RPMI8226 (cell line): Measurements from ENCODE around the gene CIB4.
"Not testable (repeated sequence)": the region's sequence is repeated elsewhere in the genome, so short reads cannot be mapped to it uniquely, and the experiment has no call there.

Experiments
- DNase-seq: peaks from one replicate; pipeline ENCODE4 v3.0.0-alpha.2; 2015

The CIB4 gene

DNA sequence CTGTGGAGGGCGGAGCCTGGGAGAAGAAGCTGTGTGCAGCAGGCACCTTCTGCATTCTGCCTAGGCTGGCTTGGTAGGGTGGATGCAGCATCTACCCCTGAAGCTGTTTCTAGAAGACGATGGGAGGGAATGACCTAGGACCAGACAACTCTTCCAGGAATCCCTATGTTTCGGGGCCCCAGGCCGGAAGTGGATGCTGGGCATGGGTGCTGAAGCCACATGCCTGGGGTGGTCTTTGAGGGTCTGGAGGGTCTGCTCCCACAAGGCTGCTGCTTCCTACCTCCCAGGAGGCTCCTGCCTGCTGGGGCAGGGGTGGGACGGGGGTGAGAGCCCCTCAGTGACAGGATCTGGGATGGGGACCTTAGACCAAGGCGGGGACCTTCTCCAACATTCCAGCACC, 61.0 kb downstream of the CIB4 start:
- DNase-seq, result no peak

- no peak for DNase-seq
Observed at GRCh38 chr2:26579723-26580040, 61.5 kb downstream of the CIB4 start.

GRCh38 chr2:26579025-26579722, 62.0 kb downstream of the CIB4 start:
- no peak for DNase-seq

DNA sequence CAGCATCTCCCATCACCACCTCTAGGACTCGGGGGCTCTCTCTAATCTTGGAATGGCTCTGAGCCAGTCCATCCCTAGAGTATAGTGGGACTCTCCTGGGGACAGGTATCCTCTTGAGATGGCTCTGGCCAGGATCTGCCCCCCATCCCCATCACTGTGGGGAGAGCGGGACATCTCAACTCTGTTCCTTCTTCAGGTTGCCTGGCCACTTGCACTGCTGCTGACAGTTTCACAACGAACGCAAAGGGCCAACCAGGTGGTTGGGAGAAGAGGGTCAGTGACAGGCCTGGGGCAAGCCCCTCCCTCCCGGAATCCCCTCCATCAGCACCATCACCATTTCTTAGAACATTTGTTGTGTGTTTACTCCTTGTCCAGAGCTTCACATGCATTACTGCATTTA, 62.6 kb downstream of the CIB4 start:
- DNase-seq, result no peak

DNA sequence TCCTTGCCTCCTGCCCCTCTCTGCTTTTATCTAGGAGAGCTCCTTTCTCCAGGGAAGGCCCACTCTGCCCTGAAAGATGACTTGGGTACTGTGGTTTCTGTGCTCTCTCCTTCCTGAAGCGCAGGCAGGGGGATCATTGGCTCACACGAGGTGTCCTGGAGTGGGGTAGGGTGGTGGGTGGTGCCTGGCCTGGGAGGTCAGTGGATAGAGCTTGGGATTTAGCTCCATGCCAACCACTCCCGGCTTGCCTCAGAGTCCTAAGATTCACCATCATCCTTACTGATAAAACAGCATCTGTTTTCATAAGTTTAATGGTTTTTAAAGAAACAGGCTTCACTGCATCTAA, 63.1 kb downstream of the CIB4 start:
- DNase-seq, result no peak

DNA sequence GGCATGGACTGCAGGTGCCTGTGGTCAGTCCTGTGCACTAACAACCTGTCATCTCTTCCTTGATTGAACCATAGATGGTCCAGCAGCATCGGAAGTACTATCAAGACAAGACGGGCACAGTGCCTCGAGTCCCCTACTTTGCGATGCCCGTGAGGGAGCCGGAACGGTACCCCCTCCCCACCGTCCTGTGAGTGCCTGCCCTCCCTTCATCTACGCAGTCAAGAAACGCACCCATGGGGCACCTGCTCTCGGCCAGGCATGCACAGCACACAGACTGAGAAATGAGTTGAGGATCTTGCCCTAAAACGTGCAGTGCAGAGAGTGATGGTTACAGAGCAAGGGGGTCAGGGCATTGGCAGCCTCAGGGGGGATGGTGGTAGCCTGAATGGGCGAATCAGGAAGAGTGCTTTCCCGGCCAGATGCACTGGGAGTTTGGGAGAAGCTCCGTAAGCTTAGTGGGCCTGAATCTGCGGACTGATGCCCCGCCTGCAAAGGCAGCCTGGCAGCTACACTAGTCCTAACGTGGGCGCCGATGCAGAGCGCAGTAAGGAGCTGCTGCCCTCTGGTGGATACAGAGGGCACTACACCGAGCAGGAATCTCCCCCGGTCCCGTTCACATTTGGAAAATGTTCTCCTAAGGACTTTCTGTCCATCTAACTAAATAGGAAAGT, 63.6 kb downstream of the CIB4 start:
- DNase-seq, result peak; percentile 72

- no peak for DNase-seq
Observed at GRCh38 chr2:26576565-26577441, 64.4 kb downstream of the CIB4 start.

GRCh38 chr2:26575836-26576564, 65.2 kb downstream of the CIB4 start:
- no peak for DNase-seq

DNA sequence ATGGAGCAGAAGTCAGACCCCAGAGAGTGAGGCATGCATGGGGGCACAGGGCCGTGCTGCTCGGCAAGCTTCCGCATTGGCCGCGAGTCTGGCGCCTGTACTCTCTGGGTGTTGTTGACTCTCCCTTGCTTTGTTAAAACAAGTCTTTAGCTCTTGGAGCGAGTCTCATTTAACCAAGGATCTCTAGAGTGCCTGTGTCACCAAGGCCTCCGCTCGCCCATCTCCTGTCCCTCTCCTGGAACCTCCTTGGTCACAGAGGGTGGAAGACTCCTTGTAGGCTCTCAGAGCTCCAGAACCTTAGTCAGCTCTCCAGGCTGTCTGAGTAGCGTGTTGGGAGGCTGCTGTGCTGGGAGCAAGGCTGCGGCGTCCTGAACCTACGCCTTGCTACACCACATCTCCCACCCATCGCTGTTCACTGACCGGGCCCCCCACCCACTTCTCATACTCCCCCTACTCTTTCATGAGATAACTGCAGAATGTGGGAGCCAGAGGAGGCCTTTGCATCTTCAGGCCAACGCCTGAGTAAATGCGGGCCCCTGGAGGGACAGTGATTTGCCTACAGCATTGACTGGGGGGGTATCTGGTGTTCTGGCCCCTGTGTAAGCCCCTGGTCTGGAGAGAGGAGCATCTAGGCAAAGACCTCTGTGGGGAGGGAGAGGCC, 66.1 kb downstream of the CIB4 start:
- no peak for DNase-seq

GRCh38 chr2:26574066-26574899, 66.9 kb downstream of the CIB4 start:
- no peak for DNase-seq

GRCh38 chr2:26573241-26573925, 67.8 kb downstream of the CIB4 start:
- DNase-seq, result no peak

GRCh38 chr2:26572591-26572990, 68.6 kb downstream of the CIB4 start:
- no peak for DNase-seq

- no peak for DNase-seq
Observed at GRCh38 chr2:26571316-26571715, 69.8 kb downstream of the CIB4 start.

- DNase-seq, result no peak
Observed at GRCh38 chr2:26570083-26570430, 71.1 kb downstream of the CIB4 start.

- no peak for DNase-seq
Observed at GRCh38 chr2:26569216-26570082, 71.7 kb downstream of the CIB4 start.

DNA sequence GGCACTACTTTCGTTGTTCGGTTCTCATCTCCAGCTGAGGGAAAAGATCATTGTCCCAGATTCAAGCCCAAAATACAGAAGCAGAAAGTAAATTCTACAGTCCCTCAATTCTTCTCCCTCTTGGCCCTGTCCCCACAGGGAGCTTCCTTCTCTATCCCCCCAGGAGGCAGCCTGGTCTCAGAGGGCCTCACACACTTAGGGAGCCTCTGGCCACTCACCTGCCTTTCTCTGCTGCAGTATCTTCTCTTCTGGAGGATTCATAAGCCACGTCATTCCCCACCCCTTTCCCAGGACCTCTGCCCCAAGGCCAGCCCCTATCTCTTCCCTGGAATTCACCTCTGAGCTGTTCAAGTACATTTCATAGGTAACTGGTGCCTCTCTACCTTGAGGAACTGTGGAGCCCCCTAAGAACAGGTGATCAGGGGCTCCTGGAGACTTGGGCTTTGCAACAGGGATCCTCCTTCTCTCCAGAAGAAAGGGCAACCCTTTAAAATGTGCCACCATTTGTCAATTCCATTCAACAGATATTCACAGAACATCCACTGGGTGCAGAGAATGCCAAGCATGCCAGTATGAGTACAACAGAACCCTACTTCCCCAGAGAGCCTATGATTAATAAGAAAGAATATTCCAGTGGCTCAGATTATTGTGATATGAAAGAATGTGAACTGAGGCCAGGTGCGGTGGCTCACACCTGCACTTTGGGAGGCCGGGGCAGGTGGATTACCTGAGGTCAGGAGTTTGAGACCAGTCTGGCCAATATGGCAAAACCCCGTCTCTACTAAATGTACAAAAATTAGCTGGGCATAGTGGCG, 72.9 kb downstream of the CIB4 start:
- DNase-seq, result no peak

DNA sequence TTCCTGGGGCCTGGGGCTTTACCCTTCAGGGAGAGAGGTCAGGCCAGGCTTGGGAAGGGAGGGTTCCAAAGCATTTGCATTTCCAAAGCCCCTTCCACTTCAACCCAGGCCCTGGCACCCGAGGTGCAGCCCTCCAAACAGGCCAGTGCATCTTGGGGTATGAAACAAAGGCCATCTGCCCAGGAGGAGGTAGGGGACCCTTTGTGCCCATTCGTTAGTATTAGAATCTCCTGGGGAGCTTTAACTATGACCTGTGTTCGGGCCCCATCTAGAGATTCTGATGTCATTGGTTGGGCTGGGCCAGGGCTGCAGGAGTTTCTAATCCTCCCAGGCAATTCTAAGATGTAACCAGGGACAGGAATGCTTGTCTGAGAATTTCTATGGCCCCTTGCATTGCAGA, 73.6 kb downstream of the CIB4 start:
- DNase-seq, result no peak

- DNase-seq, result not testable (repeated sequence)
Observed at GRCh38 chr2:26566731-26567130, 74.4 kb downstream of the CIB4 start.

DNA sequence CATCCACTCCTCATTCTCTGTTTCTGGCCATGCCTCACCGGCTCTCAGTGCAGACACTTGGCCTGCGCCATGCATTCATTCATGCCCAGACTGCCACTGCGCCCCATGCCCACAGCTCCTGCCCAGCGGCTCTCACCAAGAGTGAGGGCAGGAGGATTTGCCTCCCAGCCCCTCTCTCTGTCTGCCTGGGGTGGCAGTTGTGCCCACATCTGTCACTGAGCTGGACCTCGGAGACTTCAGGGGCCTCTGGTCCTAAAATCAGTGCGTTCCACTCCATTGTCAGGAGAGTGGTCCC, 75.1 kb downstream of the CIB4 start:
- no peak for DNase-seq
